Activated CD4-positive, CD25-positive, alpha-beta regulatory T cell treated with anti-CD3 and anti-CD28 coated beads, Interleukin-2, amount 50 U/mL, for 16 hours (primary cell): Measurements from ENCODE around the gene XKR8.

ENCODE experiments used
- DNase-seq: peaks from one replicate; pipeline ENCODE4 v3.0.0-alpha.2; 2020; ENCODE audit warnings: low read depth, low spot score

Gene XKR8

GRCh38 chr1:27959792-27960603 lies at the start of gene XKR8:
Gene XKR8, plus strand, starts transcription at chr1:27959973. Its CDS starts 97 bp downstream, at chr1:27960070.
- peak; percentile 65 for DNase-seq

- DNase-seq: no peak
Observed at GRCh38 chr1:27912429-27912828, 47.3 kb upstream of the XKR8 start.

DNA sequence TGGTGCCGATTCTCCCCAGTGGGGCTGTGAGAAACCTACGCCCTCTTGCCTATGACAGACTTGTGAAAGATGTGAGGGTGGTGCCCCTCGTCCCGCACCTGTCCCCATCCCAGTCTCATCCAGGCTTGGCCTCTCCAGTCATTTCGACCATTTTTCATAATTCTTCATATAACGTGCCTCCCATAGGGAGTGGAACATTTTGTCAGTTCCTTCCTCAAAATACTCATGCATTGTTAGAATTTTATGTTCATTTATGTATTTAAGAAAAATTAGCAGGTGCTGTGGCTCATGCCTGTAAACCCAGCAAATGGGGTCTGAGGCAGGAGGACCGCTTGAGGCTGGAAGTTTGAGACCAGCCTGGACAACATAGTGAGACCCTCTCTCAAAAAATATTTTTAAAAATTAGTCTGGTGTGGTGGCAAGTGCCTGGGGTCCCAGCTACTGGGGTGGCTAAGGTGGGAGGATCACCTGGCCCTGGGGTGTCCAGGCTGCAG lies 44.6 kb upstream of the XKR8 start:
- no peak for DNase-seq

GRCh38 chr1:27922272-27922671 lies 37.5 kb upstream of the XKR8 start:
- DNase-seq: no peak

GRCh38 chr1:27928216-27928954 lies 31.4 kb upstream of the XKR8 start:
- no peak for DNase-seq

DNA sequence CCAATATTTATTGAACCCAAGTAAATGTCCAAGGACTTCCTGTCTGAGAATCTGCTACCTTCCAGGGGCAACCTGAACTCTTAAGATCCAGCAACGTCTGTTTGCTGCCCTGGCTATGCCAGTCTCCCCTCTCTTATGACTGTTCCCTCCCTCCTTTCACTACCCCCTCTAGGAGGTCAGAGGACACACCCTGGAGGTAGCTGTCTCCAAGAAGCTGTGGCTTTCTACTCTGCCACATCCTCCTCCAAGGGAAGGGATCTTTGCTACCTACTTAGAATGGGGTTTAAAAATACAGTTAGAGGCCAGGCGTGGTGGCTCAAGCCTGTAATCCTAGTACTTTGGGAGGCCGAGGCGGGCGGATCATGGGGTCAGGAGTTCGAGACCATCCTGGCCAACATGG lies 28.6 kb upstream of the XKR8 start:
- no peak for DNase-seq

DNA sequence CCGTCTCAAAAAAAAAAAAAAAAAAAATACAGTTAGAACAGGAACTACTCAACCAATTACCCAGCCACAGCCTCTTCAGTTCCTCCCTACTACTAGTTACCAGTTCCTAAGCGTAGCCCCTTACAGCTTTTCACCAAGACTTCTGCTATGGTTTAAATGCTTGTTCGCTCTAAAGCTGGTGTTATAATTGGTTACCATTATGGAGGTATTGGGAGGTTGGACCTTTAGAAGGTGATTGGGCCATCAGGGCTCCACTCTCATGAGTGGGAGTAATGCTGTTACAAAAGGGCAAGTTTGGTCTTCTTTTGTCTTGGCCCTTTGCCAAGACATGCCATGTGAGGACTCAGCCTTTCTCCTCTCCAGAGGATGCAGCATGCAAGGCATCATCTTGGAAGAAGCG lies 28.0 kb upstream of the XKR8 start:
- DNase-seq: no peak

DNA sequence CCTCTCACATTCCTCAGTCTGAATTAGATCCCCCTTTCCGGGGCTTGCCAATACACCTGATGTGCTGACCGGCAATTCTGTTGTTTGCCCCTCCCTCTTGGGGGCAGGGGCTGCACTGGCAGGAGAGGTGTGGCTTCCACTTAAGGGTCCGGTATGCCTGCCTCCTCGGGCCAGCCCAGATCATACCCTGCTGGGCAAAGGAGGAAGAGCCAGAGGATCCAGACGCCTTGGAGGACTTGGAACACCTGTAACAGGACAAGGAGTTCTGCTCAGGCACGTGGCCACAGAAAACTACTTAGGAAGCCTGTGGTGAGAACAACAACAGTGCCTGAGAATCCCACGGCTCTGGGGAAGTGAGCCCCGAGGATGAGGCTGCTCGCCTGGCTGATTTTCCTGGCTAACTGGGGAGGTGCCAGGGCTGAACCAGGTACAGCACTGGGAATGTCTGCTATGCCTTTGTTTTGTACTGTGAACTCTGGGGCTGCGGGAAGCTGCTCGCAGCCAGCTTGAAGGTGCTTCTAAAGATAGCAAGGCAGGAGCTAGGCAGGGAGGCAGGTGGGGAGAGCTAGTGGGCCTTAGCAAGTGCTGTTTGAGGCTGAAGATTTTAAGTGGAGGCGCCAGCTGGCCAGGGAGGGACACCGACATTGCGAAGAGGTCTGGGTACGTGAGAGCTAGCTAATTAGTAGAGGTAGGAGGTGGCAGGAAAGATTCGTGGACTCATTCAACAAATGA lies 24.8 kb upstream of the XKR8 start, which contains the start of gene SMPDL3B:
Gene SMPDL3B, plus strand, starts transcription at position 183 of the 732 bp plus-strand sequence. Its CDS starts 184 bp downstream, at position 367.
- no peak for DNase-seq

- DNase-seq: no peak
Observed at GRCh38 chr1:27935721-27936120, 24.1 kb upstream of the XKR8 start.

DNA sequence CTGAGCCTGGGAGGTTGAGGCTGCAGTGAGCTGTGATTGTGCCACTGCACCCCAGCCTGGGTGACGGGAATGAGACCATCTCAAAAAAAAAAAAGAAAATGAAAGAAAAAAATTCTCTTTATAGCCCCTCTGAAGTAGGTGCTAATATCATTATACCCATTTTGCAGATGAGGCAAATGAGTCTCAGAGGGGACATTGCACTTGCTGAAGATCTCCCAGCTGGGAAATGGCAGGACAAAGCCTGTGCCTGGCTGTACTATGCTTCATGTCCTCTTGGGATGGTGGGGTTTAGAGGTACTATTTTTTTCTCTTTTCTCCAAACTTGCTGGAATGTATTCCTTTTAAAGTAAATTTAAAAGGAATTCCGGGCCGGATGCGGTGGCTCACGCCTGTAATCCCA lies 23.4 kb upstream of the XKR8 start:
- no peak for DNase-seq

DNA sequence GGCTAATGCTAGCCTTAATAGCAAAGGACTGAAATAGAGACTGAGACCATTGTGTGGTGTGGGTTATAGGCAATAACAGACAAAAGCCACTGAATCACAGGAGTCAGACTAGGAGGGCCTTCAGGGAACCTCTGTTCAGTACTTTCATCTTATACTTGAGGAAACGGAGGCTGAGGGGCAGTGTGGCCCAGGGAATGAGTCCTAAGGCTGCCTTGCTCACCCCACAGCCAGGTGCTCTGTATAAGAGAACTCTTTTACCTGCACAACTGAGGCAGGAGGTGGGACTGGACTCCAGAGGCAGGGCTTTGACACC lies 22.3 kb upstream of the XKR8 start:
- DNase-seq: no peak

DNA sequence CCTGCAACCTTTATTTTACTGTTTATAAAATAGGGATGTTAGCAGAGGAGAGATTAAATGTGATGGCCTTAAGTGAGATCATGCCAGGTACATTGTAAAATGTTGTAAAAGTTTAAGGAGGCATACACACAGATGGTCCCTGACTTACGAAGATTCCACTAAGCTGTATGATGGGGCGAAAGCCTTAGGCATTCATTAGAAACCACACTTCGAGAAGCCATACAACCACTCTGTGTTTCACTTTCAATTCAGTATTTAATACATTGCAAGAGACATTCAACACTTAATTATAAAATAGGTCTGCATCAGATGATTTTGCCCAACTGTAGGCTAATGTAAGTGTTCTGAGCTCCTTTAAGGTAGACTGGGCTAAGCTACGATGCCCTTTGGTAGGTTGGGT lies 21.3 kb upstream of the XKR8 start:
- DNase-seq: no peak

- peak; percentile 54 for DNase-seq
Observed at GRCh38 chr1:27940297-27940696, 19.5 kb upstream of the XKR8 start.

GRCh38 chr1:27940870-27941560 lies 18.8 kb upstream of the XKR8 start:
- DNase-seq: no peak

GRCh38 chr1:27941671-27942540 lies 17.9 kb upstream of the XKR8 start:
- DNase-seq: no peak

DNA sequence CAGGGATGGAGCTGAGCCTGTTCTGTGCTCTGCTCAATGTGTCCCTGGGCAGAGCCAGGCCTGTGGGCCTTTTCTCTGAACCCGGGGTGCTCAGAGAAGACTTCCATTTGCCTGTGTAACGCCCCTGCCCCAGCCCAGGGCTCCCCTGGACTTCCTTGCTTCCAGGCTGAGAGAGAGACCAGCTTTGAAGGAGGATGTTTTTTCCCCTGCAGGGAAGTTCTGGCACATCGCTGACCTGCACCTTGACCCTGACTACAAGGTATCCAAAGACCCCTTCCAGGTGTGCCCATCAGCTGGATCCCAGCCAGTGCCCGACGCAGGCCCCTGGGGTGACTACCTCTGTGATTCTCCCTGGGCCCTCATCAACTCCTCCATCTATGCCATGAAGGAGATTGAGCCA lies 14.8 kb upstream of the XKR8 start:
- no peak for DNase-seq

- DNase-seq: no peak
Observed at GRCh38 chr1:27949027-27949426, 10.7 kb upstream of the XKR8 start.

- no peak for DNase-seq
Observed at GRCh38 chr1:27951396-27951795, 8.4 kb upstream of the XKR8 start.

DNA sequence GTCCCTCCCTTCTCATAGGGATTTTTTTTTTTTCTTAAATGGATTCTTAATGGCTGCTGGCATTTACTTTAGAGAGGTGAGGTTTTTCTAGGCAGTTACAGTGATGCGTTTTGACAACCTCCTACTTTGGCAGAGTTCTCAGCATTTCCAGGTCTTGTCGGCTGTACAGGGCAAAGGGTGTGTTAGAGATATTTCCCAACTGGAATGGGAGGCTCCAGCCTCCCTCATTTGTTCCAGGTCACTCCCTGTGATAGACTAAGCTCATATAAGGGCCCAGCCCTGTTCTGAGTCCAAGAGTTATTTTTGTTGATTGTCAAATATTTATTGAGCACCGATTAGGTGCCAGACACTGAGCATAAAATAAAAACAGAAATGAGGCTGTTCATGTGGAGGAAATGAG lies 7.6 kb upstream of the XKR8 start:
- DNase-seq: no peak

DNA sequence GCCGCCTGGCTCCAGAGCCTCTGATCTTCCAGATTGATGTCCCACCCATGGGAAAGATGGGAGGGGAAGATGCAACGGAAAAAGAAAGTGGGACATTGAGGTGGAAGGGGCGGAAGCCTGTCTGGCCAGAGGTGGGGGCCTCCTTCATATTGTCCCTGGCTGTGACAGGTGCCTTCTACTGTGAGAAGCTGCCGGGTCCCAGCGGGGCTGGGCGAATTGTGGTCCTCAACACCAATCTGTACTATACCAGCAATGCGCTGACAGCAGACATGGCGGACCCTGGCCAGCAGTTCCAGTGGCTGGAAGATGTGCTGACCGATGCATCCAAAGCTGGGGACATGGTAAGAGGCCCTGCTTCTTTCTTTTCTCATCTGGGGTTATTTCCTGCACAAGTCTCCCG lies 5.6 kb upstream of the XKR8 start:
- no peak for DNase-seq

- DNase-seq: no peak
Observed at GRCh38 chr1:27955076-27955475, 4.7 kb upstream of the XKR8 start.
